GM23248 (cell line): Measurements from ENCODE around the gene HSPA12B. TPM values are rescaled to one million over a fixed set of nuclear protein-coding genes. Genes with fewer than 3 reads are reported as not detected.

ENCODE experiments used
- DNase-seq: peaks from one replicate; pipeline ENCODE4 v3.0.0-alpha.2; 2015
- H2AFZ ChIP-seq: fragments of 200-600 bp; sonication (generic); 2 replicates; pipeline ENCODE4 v1.6.1; 2016; ENCODE audit warnings: antibody characterized with exemption
- H3F3A ChIP-seq: fragments of 200-600 bp; sonication (generic); 2 replicates; pipeline ENCODE4 v1.6.1; 2016; ENCODE audit warnings: mild to moderate bottlenecking, antibody characterized with exemption, mixed run types; ENCODE audit not compliant: insufficient read depth
- H3K27ac ChIP-seq: fragments of 200-600 bp; sonication (generic); 2 replicates; pipeline ENCODE4 v1.5.1; 2016; ENCODE audit warnings: mild to moderate bottlenecking
- H3K27me3 ChIP-seq: fragments of 200-600 bp; sonication (generic); replicated peaks from 2 replicates; pipeline ENCODE4 v1.6.1; 2016; ENCODE audit warnings: mild to moderate bottlenecking; ENCODE audit not compliant: insufficient read depth
- H3K36me3 ChIP-seq: fragments of 200-600 bp; sonication (generic); 2 replicates; pipeline ENCODE4 v1.6.1; 2016; ENCODE audit warnings: low read depth, mild to moderate bottlenecking
- H3K4me1 ChIP-seq: fragments of 200-600 bp; sonication (generic); 2 replicates; pipeline ENCODE4 v1.6.1; 2016; ENCODE audit warnings: mild to moderate bottlenecking; ENCODE audit not compliant: insufficient read depth
- H3K4me2 ChIP-seq: fragments of 200-600 bp; sonication (generic); one replicate; pipeline ENCODE4 v1.6.1; 2016; ENCODE audit warnings: mild to moderate bottlenecking; ENCODE audit not compliant: unreplicated experiment
- H3K4me3 ChIP-seq: fragments of 200-600 bp; sonication (generic); 2 replicates; pipeline ENCODE4 v1.5.1; 2016; ENCODE audit warnings: mild to moderate bottlenecking
- H3K79me2 ChIP-seq: fragments of 200-600 bp; sonication (generic); 2 replicates; pipeline ENCODE4 v1.6.1; 2016; ENCODE audit warnings: mild to moderate bottlenecking; ENCODE audit not compliant: insufficient read depth
- H3K9ac ChIP-seq: fragments of 200-600 bp; sonication (generic); 2 replicates; pipeline ENCODE4 v1.6.1; 2016; ENCODE audit warnings: mild to moderate bottlenecking
- H3K9me2 ChIP-seq: fragments of 200-600 bp; sonication (generic); 2 replicates; pipeline ENCODE4 v1.6.1; 2016; ENCODE audit warnings: mixed run types, mild to moderate bottlenecking, moderate library complexity; ENCODE audit not compliant: insufficient read depth
- H3K9me3 ChIP-seq: fragments of 200-600 bp; sonication (generic); one replicate; pipeline ENCODE4 v1.6.1; 2017; ENCODE audit warnings: low read depth
- H4K20me1 ChIP-seq: fragments of 200-600 bp; sonication (generic); 2 replicates; pipeline ENCODE4 v1.6.0; 2016; ENCODE audit not compliant: insufficient read depth
- EZH2 ChIP-seq: fragments of 200-600 bp; sonication (generic); IDR thresholded peaks from 2 replicates; pipeline ENCODE4 v1.6.1; 2018; ENCODE audit warnings: antibody characterized with exemption, mild to moderate bottlenecking; ENCODE audit not compliant: insufficient read depth, poor library complexity, severe bottlenecking
- EZH2phosphoT487 ChIP-seq: fragments of 200-600 bp; sonication (generic); IDR thresholded peaks from 2 replicates; pipeline ENCODE4 v1.6.1; 2018; ENCODE audit warnings: antibody characterized with exemption, moderate library complexity, mild to moderate bottlenecking, low read depth; ENCODE audit not compliant: insufficient read depth
- WGBS, 2 experiments: methylation state at CpG; one replicate each; pipeline ENCODE4 v1.1.6; 2015 to 2017; ENCODE audit warnings: low lambda C conversion rate in 2 of 2, low coverage in 1 of 2; ENCODE audit errors: missing lambda C conversion rate in 2 of 2; 5-methylcytosine and 5-hydroxymethylcytosine counted together
- in situ Hi-C: fragments of 300-500 bp; cut with MboI; formaldehyde crosslinking; loops from 2 replicates; pipeline ENCODE4 v1.15.0; 2020
- polyA plus RNA-seq: library from polyadenylated mRNA; unstranded; fragments of >200 nt; fragmentation: Nextera tagmentation; extraction: Ambion mirVana; gene quantifications from 2 replicates; pipeline ENCODE4 v1.2.1, GENCODE V29; 2016
- total RNA-seq: library from RNA; depleted of rRNA; stranded (reverse); fragments of >200 nt; shearing (Covaris generic); gene quantifications from 2 replicates; pipeline ENCODE4 v1.2.3, GENCODE V29; 2014; rRNA removed

HSPA12B gene, protein sequence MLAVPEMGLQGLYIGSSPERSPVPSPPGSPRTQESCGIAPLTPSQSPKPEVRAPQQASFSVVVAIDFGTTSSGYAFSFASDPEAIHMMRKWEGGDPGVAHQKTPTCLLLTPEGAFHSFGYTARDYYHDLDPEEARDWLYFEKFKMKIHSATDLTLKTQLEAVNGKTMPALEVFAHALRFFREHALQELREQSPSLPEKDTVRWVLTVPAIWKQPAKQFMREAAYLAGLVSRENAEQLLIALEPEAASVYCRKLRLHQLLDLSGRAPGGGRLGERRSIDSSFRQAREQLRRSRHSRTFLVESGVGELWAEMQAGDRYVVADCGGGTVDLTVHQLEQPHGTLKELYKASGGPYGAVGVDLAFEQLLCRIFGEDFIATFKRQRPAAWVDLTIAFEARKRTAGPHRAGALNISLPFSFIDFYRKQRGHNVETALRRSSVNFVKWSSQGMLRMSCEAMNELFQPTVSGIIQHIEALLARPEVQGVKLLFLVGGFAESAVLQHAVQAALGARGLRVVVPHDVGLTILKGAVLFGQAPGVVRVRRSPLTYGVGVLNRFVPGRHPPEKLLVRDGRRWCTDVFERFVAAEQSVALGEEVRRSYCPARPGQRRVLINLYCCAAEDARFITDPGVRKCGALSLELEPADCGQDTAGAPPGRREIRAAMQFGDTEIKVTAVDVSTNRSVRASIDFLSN
- total RNA-seq (not detected in 2 replicates), polyA plus RNA-seq (0.06 and 0.11 TPM in 2 replicates)

DNA sequence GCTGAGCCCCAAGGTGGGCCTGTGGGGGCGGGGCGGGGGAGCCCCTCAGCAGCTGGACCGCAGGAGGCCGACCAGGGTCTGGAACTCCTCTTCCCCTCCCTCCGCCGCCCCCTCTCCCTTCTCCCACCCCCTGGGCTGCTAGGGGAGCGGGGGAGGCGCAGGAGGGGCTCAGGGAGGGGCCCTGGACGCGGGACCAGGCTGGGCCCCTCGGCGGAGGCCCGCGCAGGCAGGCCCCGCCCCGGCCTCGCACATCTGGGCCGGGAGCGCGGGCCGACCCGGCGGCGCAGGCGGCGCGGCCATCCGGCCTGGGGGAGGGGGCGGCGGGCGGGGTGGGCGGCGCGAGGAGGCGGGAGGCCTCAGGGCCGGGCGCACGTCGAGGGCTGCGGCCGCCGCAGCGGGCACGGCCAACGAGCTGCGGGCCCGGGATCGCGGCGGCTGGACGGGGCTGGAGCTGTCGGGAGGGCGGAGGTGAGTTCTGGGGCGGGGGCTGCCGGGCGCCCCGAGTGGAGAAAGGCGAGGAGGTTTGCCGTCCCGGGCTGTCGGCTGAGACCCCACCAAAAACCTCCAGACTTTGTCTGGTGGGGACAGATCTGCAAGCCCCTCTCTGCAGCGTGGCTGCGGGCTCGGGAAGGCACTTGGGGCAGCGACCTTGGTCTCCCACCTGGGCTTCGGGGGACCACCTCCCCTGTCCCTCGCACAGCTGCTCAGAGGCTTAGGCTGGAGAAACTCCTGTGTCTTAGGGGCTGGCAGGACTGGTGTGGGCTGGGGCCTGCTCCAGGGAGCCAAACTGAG lies at the start of gene HSPA12B:
Gene HSPA12B (plus strand): TSS at position 359 of the 792 bp plus-strand sequence. CDS start 5,990 bp downstream, outside the sequence.
- no peaks in the 10 kb centered on the region for H3K9me3 ChIP-seq
- DNase-seq = peak; percentile 24
- H3K9ac ChIP-seq = no peak within 1 kb of the TSS
- H2AFZ ChIP-seq = no peak within 1 kb of the TSS
- no peak for TF ChIP-seq EZH2phosphoT487
- peak; percentile 79 for TF ChIP-seq EZH2
- in situ Hi-C loops = no loop called here
- no peaks in the 10 kb centered on the region for H3K9me2 ChIP-seq
- peaks cover 7% of the 10 kb centered on the region for H3K4me1 ChIP-seq
- H3F3A ChIP-seq = peaks cover 7% of the 10 kb centered on the region
- H3K4me2 ChIP-seq = no peak within 1 kb of the TSS
- H3K79me2 ChIP-seq = no peaks in the 10 kb centered on the region
- no peak within 1 kb of the TSS for H3K4me3 ChIP-seq
- peaks cover 13% of the 10 kb centered on the region for H3K27me3 ChIP-seq
- no peaks in the 10 kb centered on the region for H4K20me1 ChIP-seq
- no peak within 1 kb of the TSS for H3K27ac ChIP-seq
- 2 to 5% methylated on average over 11 to 51 of the region's 67 CpGs for whole genome bisulfite sequencing, 2 experiments
- H3K36me3 ChIP-seq = no peaks in the 10 kb centered on the region

DNA sequence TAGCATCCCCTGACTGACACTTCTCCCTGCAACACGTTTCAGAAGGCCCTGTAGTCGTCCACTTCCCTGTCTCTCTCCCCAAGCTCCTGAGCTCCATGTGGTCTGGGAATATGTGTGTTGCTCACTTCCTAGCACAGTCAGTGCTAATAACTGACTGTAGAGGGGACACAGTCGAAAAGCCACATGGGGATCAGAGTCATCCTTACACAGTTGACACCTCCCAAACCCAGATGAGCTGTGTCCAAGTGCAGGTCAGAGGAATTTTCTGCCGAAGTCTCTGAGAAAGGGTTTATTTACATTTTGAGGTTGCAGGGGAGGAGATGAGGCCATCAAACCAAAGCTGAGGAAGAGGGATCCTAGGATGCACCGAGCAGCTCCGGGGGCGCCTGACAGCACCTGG lies 47.1 kb upstream of the HSPA12B start:
- Histone ChIP-seq H3K9me2 (no peaks in the 10 kb centered on the region), H2AFZ (no peak overlapping the region), H3K9ac (no peak overlapping the region), H3K4me1 (peaks cover 21% of the 10 kb centered on the region), H3K4me3 (no peak overlapping the region), H3F3A (peaks cover 14% of the 10 kb centered on the region), H3K4me2 (no peak overlapping the region), H3K9me3 (no peaks in the 10 kb centered on the region), H3K79me2 (no peaks in the 10 kb centered on the region), H3K27ac (no peak overlapping the region), H3K36me3 (no peaks in the 10 kb centered on the region), H3K27me3 (no peaks in the 10 kb centered on the region), H4K20me1 (no peaks in the 10 kb centered on the region)
- in situ Hi-C loops = no loop called here
- 65 to 66% methylated on average over 7 of the region's 7 CpGs for WGBS, 2 experiments
- DNase-seq = peak; percentile 25
- TF ChIP-seq EZH2 (no peak), EZH2phosphoT487 (no peak)

DNA sequence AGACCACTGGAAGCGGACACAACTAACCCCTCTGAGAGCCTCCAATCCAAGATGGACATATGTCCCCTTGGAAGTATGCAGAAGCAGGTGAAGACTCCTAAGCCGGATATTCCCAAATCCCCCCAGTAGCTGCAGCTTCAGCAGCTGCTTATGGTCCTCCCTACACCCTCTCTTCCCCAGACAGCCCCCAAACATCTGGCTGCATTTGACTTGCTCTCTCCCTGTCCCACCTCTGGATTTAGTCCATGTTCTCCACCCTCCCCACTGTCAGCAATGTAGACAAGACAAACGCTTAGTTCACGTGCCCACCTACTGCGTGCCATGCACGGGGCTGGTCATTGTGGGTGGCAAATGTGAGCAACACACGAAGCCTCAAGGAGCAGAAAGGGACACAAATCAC lies 46.1 kb upstream of the HSPA12B start:
- Histone ChIP-seq H3K9ac (no peak overlapping the region), H3K4me1 (peaks cover 17% of the 10 kb centered on the region), H3F3A (peaks cover 10% of the 10 kb centered on the region), H3K4me3 (no peak overlapping the region), H3K36me3 (no peaks in the 10 kb centered on the region), H3K27me3 (no peaks in the 10 kb centered on the region), H2AFZ (0 out of 2 replicates have a peak overlapping the region, but pooled peaks have one; percentile 76), H4K20me1 (no peaks in the 10 kb centered on the region), H3K4me2 (peak overlapping the region; percentile 37), H3K9me2 (no peaks in the 10 kb centered on the region), H3K79me2 (no peaks in the 10 kb centered on the region), H3K9me3 (no peaks in the 10 kb centered on the region), H3K27ac (peak overlapping the region; percentile 78)
- WGBS, 2 experiments = 26% methylated on average over 7 of the region's 7 CpGs
- TF ChIP-seq EZH2 = no peak
- TF ChIP-seq EZH2phosphoT487 = no peak
- in situ Hi-C loops = no loop called here
- no peak for DNase-seq

DNA sequence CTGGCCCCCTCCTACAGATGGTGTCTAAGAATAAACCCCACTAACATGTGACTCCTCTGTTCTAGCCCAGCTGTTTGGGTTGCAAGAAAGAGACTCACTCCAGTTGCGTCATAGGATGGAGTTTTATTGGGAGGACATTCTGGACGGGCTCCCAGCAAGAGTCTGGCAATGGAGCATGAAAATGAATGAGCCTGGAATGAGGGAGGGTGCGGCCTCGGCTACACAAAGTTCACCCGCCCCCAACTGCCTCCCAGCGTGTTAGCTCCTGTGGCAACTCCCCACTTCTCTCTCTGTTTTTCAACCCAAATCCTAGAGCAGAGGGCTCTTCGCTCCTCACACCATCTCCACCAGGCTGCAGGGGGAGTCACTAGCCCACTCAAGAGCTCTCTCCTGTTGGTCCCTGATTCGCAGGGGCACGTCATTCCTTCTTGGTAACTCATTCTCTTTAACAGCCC lies 45.6 kb upstream of the HSPA12B start:
- Histone ChIP-seq H3F3A (peaks cover 10% of the 10 kb centered on the region), H3K9me3 (no peaks in the 10 kb centered on the region), H3K4me1 (peaks cover 17% of the 10 kb centered on the region), H3K36me3 (no peaks in the 10 kb centered on the region), H3K9ac (peak overlapping the region; percentile 45), H3K27ac (peak overlapping the region; percentile 78), H2AFZ (peak overlapping the region; percentile 76), H3K27me3 (no peaks in the 10 kb centered on the region), H3K4me2 (peak overlapping the region; percentile 81), H4K20me1 (no peaks in the 10 kb centered on the region), H3K9me2 (no peaks in the 10 kb centered on the region), H3K4me3 (peak overlapping the region; percentile 45), H3K79me2 (no peaks in the 10 kb centered on the region)
- peak; percentile 97 for DNase-seq
- in situ Hi-C loops = no loop called here
- WGBS, 2 experiments = 1 to 6% methylated on average over 9 of the region's 9 CpGs
- no peak for TF ChIP-seq EZH2
- no peak for TF ChIP-seq EZH2phosphoT487
